ENCODE data around the gene MT3. TPM values are rescaled to one million over a fixed set of nuclear protein-coding genes. Genes with fewer than 3 reads are reported as not detected.
A peak's percentile ranks its signal among the peaks of the same experiment; 100 is the strongest.

The MT3 gene
- total and polyA plus RNA-seq, 2 experiments from 2014 or later = not detected

GRCh38 chr16:56626685-56627084 lies 37.4 kb downstream of the MT3 start (continued):
- TF ChIP-seq, protein P1, sequence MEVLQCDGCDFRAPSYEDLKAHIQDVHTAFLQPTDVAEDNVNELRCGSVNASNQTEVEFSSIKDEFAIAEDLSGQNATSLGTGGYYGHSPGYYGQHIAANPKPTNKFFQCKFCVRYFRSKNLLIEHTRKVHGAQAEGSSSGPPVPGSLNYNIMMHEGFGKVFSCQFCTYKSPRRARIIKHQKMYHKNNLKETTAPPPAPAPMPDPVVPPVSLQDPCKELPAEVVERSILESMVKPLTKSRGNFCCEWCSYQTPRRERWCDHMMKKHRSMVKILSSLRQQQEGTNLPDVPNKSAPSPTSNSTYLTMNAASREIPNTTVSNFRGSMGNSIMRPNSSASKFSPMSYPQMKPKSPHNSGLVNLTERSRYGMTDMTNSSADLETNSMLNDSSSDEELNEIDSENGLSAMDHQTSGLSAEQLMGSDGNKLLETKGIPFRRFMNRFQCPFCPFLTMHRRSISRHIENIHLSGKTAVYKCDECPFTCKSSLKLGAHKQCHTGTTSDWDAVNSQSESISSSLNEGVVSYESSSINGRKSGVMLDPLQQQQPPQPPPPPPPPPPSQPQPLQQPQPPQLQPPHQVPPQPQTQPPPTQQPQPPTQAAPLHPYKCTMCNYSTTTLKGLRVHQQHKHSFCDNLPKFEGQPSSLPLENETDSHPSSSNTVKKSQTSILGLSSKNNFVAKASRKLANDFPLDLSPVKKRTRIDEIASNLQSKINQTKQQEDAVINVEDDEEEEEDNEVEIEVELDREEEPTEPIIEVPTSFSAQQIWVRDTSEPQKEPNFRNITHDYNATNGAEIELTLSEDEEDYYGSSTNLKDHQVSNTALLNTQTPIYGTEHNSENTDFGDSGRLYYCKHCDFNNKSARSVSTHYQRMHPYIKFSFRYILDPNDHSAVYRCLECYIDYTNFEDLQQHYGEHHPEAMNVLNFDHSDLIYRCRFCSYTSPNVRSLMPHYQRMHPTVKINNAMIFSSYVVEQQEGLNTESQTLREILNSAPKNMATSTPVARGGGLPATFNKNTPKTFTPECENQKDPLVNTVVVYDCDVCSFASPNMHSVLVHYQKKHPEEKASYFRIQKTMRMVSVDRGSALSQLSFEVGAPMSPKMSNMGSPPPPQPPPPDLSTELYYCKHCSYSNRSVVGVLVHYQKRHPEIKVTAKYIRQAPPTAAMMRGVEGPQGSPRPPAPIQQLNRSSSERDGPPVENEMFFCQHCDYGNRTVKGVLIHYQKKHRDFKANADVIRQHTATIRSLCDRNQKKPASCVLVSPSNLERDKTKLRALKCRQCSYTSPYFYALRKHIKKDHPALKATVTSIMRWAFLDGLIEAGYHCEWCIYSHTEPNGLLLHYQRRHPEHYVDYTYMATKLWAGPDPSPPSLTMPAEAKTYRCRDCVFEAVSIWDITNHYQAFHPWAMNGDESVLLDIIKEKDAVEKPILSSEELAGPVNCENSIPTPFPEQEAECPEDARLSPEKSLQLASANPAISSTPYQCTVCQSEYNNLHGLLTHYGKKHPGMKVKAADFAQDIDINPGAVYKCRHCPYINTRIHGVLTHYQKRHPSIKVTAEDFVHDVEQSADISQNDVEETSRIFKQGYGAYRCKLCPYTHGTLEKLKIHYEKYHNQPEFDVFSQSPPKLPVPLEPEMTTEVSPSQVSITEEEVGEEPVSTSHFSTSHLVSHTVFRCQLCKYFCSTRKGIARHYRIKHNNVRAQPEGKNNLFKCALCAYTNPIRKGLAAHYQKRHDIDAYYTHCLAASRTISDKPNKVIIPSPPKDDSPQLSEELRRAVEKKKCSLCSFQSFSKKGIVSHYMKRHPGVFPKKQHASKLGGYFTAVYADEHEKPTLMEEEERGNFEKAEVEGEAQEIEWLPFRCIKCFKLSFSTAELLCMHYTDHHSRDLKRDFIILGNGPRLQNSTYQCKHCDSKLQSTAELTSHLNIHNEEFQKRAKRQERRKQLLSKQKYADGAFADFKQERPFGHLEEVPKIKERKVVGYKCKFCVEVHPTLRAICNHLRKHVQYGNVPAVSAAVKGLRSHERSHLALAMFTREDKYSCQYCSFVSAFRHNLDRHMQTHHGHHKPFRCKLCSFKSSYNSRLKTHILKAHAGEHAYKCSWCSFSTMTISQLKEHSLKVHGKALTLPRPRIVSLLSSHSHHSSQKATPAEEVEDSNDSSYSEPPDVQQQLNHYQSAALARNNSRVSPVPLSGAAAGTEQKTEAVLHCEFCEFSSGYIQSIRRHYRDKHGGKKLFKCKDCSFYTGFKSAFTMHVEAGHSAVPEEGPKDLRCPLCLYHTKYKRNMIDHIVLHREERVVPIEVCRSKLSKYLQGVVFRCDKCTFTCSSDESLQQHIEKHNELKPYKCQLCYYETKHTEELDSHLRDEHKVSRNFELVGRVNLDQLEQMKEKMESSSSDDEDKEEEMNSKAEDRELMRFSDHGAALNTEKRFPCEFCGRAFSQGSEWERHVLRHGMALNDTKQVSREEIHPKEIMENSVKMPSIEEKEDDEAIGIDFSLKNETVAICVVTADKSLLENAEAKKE (CRISPR knock-in tag; IDR thresholded peaks at IDR 0.05) = no peak
- TF ChIP-seq CREB1 (CRISPR knock-in tag; IDR thresholded peaks at IDR 0.05; ENCODE audit: low read depth) = no peak
- no peak for TF ChIP-seq CTCF (conservative IDR thresholded peaks at IDR 0.05; ENCODE audit: low read depth in 2 of 2)
- TF ChIP-seq NANOG (IDR thresholded peaks at IDR 0.05; ENCODE audit: borderline replicate concordance) = no peak
- no peak for TF ChIP-seq POLR2AphosphoS5 (IDR thresholded peaks at IDR 0.05; ENCODE audit: low read depth)
- TF ChIP-seq ZNF114 (CRISPR knock-in tag; IDR thresholded peaks at IDR 0.05) = no peak

- TF ChIP-seq CTCF (conservative IDR thresholded peaks at IDR 0.05; ENCODE audit: low read depth in 2 of 2) (peak in 1 of 2 experiments; percentile 27; a peak in 1 of 4 replicates), STAT1 (IDR thresholded peaks at IDR 0.05; ENCODE audit: unreplicated experiment) (no peak)
- no peaks in the 10 kb centered on the region for H3K9me3 Mint-ChIP-seq
Measured at GRCh38 chr16:56628486-56629350, 39.4 kb downstream of the MT3 start.

More at GRCh38 chr16:56628486-56629350, 39.4 kb downstream of the MT3 start:
- no peak overlapping the region for H3K27ac ChIP-seq (ENCODE audit: low read depth)
- H3K36me3 Mint-ChIP-seq (ENCODE audit: low read depth) = peaks cover 14% of the 10 kb centered on the region; the same call in 1 of the 3 replicates
- peaks cover 17% of the 10 kb centered on the region for H4K20me1 ChIP-seq (replicated peaks; ENCODE audit: insufficient read depth)
- H3K27me3 ChIP-seq (ENCODE audit: insufficient read depth) = peaks cover 100% of the 10 kb centered on the region
- H3K4me3 Mint-ChIP-seq = no peak overlapping the region
- H3F3A ChIP-seq (replicated peaks; ENCODE audit: low read depth) = peaks cover 12% of the 10 kb centered on the region; the same call in 1 of the 2 replicates
- ATAC-seq (no peak), DNase-seq (ENCODE audit: low spot score) (no peak)
- no peak overlapping the region for H3K27ac Mint-ChIP-seq
- H3K4me1 Mint-ChIP-seq = peaks cover 23% of the 10 kb centered on the region
- H3K36me3 ChIP-seq (ENCODE audit: insufficient read depth) = no peaks in the 10 kb centered on the region
- no peak overlapping the region for H3K4me2 ChIP-seq
- H3K4me3 ChIP-seq = no peak overlapping the region
- no peaks in the 10 kb centered on the region for H3K9me2 ChIP-seq (ENCODE audit: insufficient read depth)
- H3K27me3 Mint-ChIP-seq (ENCODE audit: insufficient read depth, low read depth, poor library complexity) = peaks cover 96% of the 10 kb centered on the region
- no peak overlapping the region for H2AFZ ChIP-seq
- H3K4me1 ChIP-seq (ENCODE audit: insufficient read depth) = peaks cover 23% of the 10 kb centered on the region; the same call in 1 of the 2 replicates
- H3K79me2 ChIP-seq (replicated peaks; ENCODE audit: insufficient read depth) = no peaks in the 10 kb centered on the region

Measured in GM23338 (cell line).